ENCODE measurements around the gene RND1. TPM values are rescaled to one million over a fixed set of nuclear protein-coding genes. Genes with fewer than 3 reads are reported as not detected.
A peak's percentile ranks its signal among the peaks of the same experiment; 100 is the strongest.

RND1 gene
- total and polyA plus RNA-seq, 2 of the 13 experiments (the other 11 are each of a cell fraction or from before 2014, with no cell fraction given), result 1.8 to 1.9 TPM

DNA sequence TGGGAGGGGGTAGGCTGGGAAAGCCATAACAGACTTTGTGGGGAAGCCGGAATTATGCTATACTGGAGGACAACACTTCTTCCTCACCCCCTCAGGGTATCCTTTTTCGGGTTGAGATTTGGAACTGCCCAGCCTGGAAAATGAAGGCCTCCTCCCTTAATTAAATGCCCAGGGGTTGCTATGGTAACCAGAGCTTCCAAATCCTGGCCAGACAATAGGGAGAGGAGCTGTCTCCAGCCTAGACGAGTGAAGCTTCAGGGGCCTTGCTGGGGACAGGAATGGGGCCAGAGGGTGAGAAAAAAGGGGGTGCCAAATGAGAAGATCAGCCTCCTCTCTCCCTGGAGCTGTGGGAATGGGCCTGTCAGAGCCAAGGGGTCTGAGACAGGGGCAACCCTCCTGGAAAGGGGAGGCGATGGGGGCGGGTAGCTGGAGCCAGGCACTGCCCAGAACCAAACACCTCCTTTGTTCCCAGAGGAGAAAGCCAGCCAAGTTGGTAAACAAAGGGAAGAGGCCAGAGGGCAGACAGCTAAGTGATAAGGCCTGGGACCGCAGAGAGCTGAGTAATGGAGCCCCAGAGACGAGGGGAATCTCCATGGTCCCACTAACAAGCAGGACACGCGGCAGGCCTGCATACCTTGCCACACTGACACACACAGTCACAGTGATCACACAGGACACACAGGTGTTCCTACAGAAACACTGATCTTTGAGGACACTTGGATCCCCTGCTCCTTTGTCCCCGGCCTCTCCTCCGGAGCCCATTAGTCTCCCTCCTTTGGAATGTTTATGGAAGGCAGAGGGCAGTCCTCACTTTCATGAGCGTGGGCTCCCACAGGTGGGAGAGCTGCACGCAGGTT is 17.9 kb upstream of the RND1 start (continued):
- TF ChIP-seq, protein P1, sequence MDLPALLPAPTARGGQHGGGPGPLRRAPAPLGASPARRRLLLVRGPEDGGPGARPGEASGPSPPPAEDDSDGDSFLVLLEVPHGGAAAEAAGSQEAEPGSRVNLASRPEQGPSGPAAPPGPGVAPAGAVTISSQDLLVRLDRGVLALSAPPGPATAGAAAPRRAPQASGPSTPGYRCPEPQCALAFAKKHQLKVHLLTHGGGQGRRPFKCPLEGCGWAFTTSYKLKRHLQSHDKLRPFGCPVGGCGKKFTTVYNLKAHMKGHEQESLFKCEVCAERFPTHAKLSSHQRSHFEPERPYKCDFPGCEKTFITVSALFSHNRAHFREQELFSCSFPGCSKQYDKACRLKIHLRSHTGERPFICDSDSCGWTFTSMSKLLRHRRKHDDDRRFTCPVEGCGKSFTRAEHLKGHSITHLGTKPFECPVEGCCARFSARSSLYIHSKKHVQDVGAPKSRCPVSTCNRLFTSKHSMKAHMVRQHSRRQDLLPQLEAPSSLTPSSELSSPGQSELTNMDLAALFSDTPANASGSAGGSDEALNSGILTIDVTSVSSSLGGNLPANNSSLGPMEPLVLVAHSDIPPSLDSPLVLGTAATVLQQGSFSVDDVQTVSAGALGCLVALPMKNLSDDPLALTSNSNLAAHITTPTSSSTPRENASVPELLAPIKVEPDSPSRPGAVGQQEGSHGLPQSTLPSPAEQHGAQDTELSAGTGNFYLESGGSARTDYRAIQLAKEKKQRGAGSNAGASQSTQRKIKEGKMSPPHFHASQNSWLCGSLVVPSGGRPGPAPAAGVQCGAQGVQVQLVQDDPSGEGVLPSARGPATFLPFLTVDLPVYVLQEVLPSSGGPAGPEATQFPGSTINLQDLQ (CRISPR knock-in tag; IDR thresholded peaks at IDR 0.05), result 0 out of 2 replicates have a peak, but pooled peaks have one; percentile 37
- no peak for TF ChIP-seq RCOR2 (CRISPR knock-in tag; IDR thresholded peaks at IDR 0.05)
- peak; percentile 66; the same call in 1 of the 2 replicates for TF ChIP-seq TARDBP (CRISPR knock-in tag; IDR thresholded peaks at IDR 0.05)
- 0 out of 2 replicates have a peak, but pooled peaks have one; percentile 29 for TF ChIP-seq ZNF605 (CRISPR knock-in tag; IDR thresholded peaks at IDR 0.05)
- peak; percentile 66; the same call in 1 of the 2 replicates for TF ChIP-seq BORCS8-MEF2B (CRISPR knock-in tag; IDR thresholded peaks at IDR 0.05)
- TF ChIP-seq TRIM22 (IDR thresholded peaks at IDR 0.05), result no peak
- TF ChIP-seq ZFAT (CRISPR knock-in tag; conservative IDR thresholded peaks at IDR 0.05), result no peak
- no peak for TF ChIP-seq ZNF335 (CRISPR knock-in tag; IDR thresholded peaks at IDR 0.05)
- no peak for TF ChIP-seq MAZ (IDR thresholded peaks at IDR 0.05; ENCODE audit: borderline replicate concordance, low read depth, low read length)
- peak; percentile 27; the same call in 1 of the 2 replicates for TF ChIP-seq MAZ (CRISPR knock-in tag; IDR thresholded peaks at IDR 0.05; ENCODE audit: low read depth)
- no peak for TF ChIP-seq ZNF558 (CRISPR knock-in tag; IDR thresholded peaks at IDR 0.05; ENCODE audit: borderline replicate concordance)
- TF ChIP-seq, protein P2, sequence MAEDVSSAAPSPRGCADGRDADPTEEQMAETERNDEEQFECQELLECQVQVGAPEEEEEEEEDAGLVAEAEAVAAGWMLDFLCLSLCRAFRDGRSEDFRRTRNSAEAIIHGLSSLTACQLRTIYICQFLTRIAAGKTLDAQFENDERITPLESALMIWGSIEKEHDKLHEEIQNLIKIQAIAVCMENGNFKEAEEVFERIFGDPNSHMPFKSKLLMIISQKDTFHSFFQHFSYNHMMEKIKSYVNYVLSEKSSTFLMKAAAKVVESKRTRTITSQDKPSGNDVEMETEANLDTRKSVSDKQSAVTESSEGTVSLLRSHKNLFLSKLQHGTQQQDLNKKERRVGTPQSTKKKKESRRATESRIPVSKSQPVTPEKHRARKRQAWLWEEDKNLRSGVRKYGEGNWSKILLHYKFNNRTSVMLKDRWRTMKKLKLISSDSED (CRISPR knock-in tag; IDR thresholded peaks at IDR 0.05), result no peak
- TF ChIP-seq U2AF2 (IDR thresholded peaks at IDR 0.05; ENCODE audit: low read depth, low read length), result no peak
- no peak for TF ChIP-seq ZNF460 (CRISPR knock-in tag; IDR thresholded peaks at IDR 0.05; ENCODE audit: borderline replicate concordance)
- TF ChIP-seq TCF12 (IDR thresholded peaks at IDR 0.05), result no peak
- no peak for TF ChIP-seq TCF12 (CRISPR knock-in tag; IDR thresholded peaks at IDR 0.05)
- no peak for TF ChIP-seq GLI4 (CRISPR knock-in tag; IDR thresholded peaks at IDR 0.05; ENCODE audit: borderline replicate concordance)
- no peak; the same call in 1 of the 2 replicates for TF ChIP-seq CREM (IDR thresholded peaks at IDR 0.05)
- no peak for TF ChIP-seq CREM (CRISPR knock-in tag; IDR thresholded peaks at IDR 0.05)
- TF ChIP-seq, protein P3, sequence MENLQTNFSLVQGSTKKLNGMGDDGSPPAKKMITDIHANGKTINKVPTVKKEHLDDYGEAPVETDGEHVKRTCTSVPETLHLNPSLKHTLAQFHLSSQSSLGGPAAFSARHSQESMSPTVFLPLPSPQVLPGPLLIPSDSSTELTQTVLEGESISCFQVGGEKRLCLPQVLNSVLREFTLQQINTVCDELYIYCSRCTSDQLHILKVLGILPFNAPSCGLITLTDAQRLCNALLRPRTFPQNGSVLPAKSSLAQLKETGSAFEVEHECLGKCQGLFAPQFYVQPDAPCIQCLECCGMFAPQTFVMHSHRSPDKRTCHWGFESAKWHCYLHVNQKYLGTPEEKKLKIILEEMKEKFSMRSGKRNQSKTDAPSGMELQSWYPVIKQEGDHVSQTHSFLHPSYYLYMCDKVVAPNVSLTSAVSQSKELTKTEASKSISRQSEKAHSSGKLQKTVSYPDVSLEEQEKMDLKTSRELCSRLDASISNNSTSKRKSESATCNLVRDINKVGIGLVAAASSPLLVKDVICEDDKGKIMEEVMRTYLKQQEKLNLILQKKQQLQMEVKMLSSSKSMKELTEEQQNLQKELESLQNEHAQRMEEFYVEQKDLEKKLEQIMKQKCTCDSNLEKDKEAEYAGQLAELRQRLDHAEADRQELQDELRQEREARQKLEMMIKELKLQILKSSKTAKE (CRISPR knock-in tag; IDR thresholded peaks at IDR 0.05; ENCODE audit: borderline replicate concordance), result peak; percentile 90
- no peak for TF ChIP-seq RAD51 (IDR thresholded peaks at IDR 0.05; ENCODE audit: borderline replicate concordance)
- peak; percentile 64 for TF ChIP-seq PITX1 (CRISPR knock-in tag; IDR thresholded peaks at IDR 0.05)
- TF ChIP-seq SCMH1 (CRISPR knock-in tag; IDR thresholded peaks at IDR 0.05; ENCODE audit: borderline replicate concordance), result no peak

All from HepG2 (cell line).